ENCODE measurements around the gene LILRB3.
A peak's percentile ranks its signal among the peaks of the same experiment; 100 is the strongest.

LILRB3 gene

DNA sequence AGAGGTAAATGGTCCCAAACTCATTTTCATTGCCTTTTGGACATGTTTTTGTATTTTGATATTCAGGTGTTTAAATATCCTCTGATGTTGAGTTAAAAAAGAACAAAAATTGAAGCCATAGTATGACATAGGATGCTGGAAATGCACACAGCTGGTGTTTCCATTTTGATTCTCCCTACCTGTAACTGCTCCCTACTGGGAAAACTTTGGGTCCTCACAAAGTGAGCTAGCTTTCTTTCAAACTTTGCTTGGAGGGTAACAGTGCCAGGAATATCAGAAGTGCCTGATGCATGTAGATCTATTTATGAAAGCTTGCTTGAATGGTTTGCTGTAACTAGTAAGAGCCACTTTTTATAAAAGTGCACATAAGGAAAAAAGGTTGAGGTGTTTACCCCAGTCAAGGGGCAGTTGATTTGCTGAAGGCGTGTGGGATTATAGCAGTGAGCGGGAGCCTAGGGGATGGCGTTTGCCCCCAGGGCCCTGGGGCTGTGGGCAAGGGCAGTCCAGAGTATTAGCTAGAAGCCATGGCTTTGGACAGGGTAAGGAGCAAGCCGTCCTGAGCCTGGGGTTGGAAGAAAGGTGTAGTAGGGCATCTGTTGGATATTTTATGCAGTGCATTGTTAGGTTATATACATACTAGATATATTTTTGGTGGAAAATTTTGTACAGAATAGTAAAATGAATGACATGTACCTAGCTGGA lies 17.9 kb downstream of the LILRB3 start:
- H3K27ac ChIP-seq, result no peak overlapping the region
- H3K27me3 ChIP-seq (ENCODE audit: insufficient read depth, low read depth), result no peaks in the 10 kb centered on the region; the same call in 1 of the 2 replicates
- peaks cover 35% of the 10 kb centered on the region; the same call in 1 of the 2 replicates for H3K36me3 ChIP-seq (ENCODE audit: insufficient read depth)
- peaks cover 59% of the 10 kb centered on the region for H4K20me1 ChIP-seq (ENCODE audit: insufficient read depth)
- H3K4me3 ChIP-seq (IDR thresholded peaks at IDR 0.05; ENCODE audit: insufficient read depth, low read depth, low read length), result no peak overlapping the region
- peak overlapping the region; percentile 24; the same call in 1 of the 2 replicates for H3K4me2 ChIP-seq
- TF ChIP-seq, protein P1, sequence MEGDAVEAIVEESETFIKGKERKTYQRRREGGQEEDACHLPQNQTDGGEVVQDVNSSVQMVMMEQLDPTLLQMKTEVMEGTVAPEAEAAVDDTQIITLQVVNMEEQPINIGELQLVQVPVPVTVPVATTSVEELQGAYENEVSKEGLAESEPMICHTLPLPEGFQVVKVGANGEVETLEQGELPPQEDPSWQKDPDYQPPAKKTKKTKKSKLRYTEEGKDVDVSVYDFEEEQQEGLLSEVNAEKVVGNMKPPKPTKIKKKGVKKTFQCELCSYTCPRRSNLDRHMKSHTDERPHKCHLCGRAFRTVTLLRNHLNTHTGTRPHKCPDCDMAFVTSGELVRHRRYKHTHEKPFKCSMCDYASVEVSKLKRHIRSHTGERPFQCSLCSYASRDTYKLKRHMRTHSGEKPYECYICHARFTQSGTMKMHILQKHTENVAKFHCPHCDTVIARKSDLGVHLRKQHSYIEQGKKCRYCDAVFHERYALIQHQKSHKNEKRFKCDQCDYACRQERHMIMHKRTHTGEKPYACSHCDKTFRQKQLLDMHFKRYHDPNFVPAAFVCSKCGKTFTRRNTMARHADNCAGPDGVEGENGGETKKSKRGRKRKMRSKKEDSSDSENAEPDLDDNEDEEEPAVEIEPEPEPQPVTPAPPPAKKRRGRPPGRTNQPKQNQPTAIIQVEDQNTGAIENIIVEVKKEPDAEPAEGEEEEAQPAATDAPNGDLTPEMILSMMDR (conservative IDR thresholded peaks at IDR 0.05; ENCODE audit: low read depth, low read length), result no peak
- H3K9ac ChIP-seq, result no peak overlapping the region
- H3K4me1 ChIP-seq (ENCODE audit: low read depth, poor library complexity, severe bottlenecking), result peaks cover 84% of the 10 kb centered on the region
- H3K79me2 ChIP-seq (ENCODE audit: insufficient read depth, low read depth), result peaks cover 56% of the 10 kb centered on the region
- no peak overlapping the region for H2AFZ ChIP-seq (ENCODE audit: low read depth)

DNA sequence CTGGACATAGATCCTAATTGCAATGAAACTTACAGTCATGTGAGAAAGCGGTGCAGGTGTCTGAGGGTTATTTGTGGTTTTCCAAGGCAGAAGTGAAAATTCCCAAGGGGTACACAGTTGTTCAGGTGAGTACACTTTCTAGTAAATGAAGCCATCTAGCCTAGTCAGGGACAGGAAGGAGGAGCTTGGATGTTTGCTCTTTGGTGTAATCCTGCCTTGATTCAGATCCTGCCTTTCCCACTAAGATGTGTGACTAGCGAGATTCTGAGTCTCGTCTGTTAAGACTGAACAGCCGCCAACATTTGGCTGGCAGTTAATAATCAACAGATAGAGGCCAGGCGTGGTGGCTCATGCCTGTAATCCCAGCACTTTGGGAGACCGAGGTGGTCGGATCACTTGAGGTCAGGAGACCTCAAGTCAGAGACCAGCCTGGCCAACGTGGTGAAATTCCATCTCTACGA lies 19.6 kb downstream of the LILRB3 start:
- H3K27ac ChIP-seq, result no peak overlapping the region
- H3K27me3 ChIP-seq (ENCODE audit: insufficient read depth, low read depth), result no peaks in the 10 kb centered on the region; the same call in 1 of the 2 replicates
- peaks cover 68% of the 10 kb centered on the region for H3K4me1 ChIP-seq (ENCODE audit: low read depth, poor library complexity, severe bottlenecking)

DNA sequence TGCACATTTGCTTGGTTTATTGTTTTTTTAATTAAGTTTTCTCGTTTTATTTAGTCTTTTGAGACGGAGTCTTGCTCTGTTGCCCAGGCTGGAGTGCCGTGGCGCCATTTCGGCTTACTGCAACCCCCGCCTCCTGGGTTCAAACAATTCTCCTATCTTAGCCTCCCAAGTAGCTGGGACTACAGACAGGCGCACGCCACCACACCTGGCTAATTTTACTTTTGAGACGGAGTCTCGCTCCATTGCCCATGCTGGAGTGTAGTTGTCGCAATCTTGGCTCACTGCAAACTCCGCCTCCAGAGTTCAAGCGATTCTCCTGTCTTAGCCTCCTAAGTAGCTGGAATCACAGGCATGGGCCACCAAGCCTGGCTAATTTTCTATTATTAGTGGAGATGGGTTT lies 20.8 kb downstream of the LILRB3 start:
- Histone ChIP-seq H4K20me1 (ENCODE audit: insufficient read depth) (peaks cover 50% of the 10 kb centered on the region), H3K4me3 (IDR thresholded peaks at IDR 0.05; ENCODE audit: insufficient read depth, low read depth, low read length) (no peak overlapping the region), H3K27me3 (ENCODE audit: insufficient read depth, low read depth) (no peaks in the 10 kb centered on the region; the same call in 1 of the 2 replicates), H3K36me3 (ENCODE audit: insufficient read depth) (peaks cover 33% of the 10 kb centered on the region; the same call in 1 of the 2 replicates), H2AFZ (ENCODE audit: low read depth) (no peak overlapping the region), H3K4me1 (ENCODE audit: low read depth, poor library complexity, severe bottlenecking) (peaks cover 56% of the 10 kb centered on the region), H3K4me2 (peak overlapping the region; percentile 81), H3K9ac (no peak overlapping the region), H3K79me2 (ENCODE audit: insufficient read depth, low read depth) (peaks cover 56% of the 10 kb centered on the region), H3K27ac (no peak overlapping the region)
- TF ChIP-seq, protein P1 (conservative IDR thresholded peaks at IDR 0.05; ENCODE audit: low read depth, low read length), result no peak

More for the DNA sequence above, 19.6 kb downstream of the LILRB3 start:
- TF ChIP-seq, protein P1 (conservative IDR thresholded peaks at IDR 0.05; ENCODE audit: low read depth, low read length), result no peak
- peaks cover 53% of the 10 kb centered on the region for H4K20me1 ChIP-seq (ENCODE audit: insufficient read depth)
- H3K79me2 ChIP-seq (ENCODE audit: insufficient read depth, low read depth), result peaks cover 56% of the 10 kb centered on the region
- H3K36me3 ChIP-seq (ENCODE audit: insufficient read depth), result peaks cover 35% of the 10 kb centered on the region; the same call in 1 of the 2 replicates
- H3K4me2 ChIP-seq, result peak overlapping the region; percentile 81; the same call in 1 of the 2 replicates
- H3K9ac ChIP-seq, result no peak overlapping the region
- H3K4me3 ChIP-seq (IDR thresholded peaks at IDR 0.05; ENCODE audit: insufficient read depth, low read depth, low read length), result no peak overlapping the region
- H2AFZ ChIP-seq (ENCODE audit: low read depth), result no peak overlapping the region

DNA sequence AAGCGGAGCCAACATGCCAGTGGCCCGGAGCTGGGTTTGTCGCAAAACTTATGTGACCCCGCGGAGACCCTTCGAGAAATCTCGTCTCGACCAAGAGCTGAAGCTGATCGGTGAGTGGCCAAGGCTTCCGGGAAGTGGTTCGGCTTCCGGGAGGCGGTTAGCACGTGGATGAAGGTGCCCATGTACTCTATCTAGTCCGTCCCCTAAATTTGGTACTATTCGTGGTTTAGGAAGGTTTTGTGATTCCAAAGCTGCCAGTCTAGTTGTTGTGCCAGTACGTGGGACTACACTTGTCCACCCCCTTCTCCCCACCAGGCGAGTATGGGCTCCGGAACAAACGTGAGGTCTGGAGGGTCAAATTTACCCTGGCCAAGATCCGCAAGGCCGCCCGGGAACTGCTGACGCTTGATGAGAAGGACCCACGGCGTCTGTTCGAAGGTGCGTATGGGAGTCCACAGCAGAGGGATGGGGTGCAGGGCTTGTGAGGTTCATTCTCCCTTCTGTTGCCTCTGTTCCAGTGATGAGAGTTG lies 21.6 kb downstream of the LILRB3 start:
- TF ChIP-seq, protein P1 (conservative IDR thresholded peaks at IDR 0.05; ENCODE audit: low read depth, low read length), result no peak
- Histone ChIP-seq H3K9ac (peak overlapping the region; percentile 81), H2AFZ (ENCODE audit: low read depth) (0 out of 2 replicates have a peak overlapping the region, but pooled peaks have one; percentile 88), H3K27me3 (ENCODE audit: insufficient read depth, low read depth) (no peaks in the 10 kb centered on the region; the same call in 1 of the 2 replicates), H3K27ac (peak overlapping the region; percentile 74), H4K20me1 (ENCODE audit: insufficient read depth) (peaks cover 44% of the 10 kb centered on the region), H3K4me1 (ENCODE audit: low read depth, poor library complexity, severe bottlenecking) (peaks cover 49% of the 10 kb centered on the region), H3K36me3 (ENCODE audit: insufficient read depth) (peaks cover 26% of the 10 kb centered on the region; the same call in 1 of the 2 replicates), H3K79me2 (ENCODE audit: insufficient read depth, low read depth) (peaks cover 56% of the 10 kb centered on the region), H3K4me2 (peak overlapping the region; percentile 81), H3K4me3 (IDR thresholded peaks at IDR 0.05; ENCODE audit: insufficient read depth, low read depth, low read length) (no peak overlapping the region)

Data from KMS-11 (cell line).